Transverse colon (tissue), 3 donors: Measurements from ENCODE around the gene CPEB3.

Experiments
- EP300 ChIP-seq: sonication (generic); formaldehyde crosslinking; IDR thresholded peaks from one replicate; pipeline ENCODE4 v1.6.1; 2017; ENCODE audit warnings: antibody characterized with exemption, low read depth
- POLR2A ChIP-seq: fragments of 450-650 bp; IDR thresholded peaks from one replicate; pipeline ENCODE4 v1.6.1; 2016; ENCODE audit warnings: antibody characterized with exemption, mild to moderate bottlenecking, moderate library complexity
- TF ChIP-seq, protein P1 (sequence below), 5 experiments: fragments of 200-600 bp in 3 of 5; fragments of 450-650 bp in 2 of 5; sonication (generic) in 3 of 5; IDR thresholded peaks; 1 replicate in 2 of 5; 2 replicates in 3 of 5; pipeline ENCODE4 v1.5.1; 2016 to 2017; ENCODE audit warnings: antibody characterized with exemption in 5 of 5, inconsistent platforms in 3 of 5, mild to moderate bottlenecking in 2 of 5, moderate library complexity in 1 of 5

GRCh38 chr10:92238586-92239098 is 52.2 kb downstream of the CPEB3 start:
- TF ChIP-seq, protein P1, sequence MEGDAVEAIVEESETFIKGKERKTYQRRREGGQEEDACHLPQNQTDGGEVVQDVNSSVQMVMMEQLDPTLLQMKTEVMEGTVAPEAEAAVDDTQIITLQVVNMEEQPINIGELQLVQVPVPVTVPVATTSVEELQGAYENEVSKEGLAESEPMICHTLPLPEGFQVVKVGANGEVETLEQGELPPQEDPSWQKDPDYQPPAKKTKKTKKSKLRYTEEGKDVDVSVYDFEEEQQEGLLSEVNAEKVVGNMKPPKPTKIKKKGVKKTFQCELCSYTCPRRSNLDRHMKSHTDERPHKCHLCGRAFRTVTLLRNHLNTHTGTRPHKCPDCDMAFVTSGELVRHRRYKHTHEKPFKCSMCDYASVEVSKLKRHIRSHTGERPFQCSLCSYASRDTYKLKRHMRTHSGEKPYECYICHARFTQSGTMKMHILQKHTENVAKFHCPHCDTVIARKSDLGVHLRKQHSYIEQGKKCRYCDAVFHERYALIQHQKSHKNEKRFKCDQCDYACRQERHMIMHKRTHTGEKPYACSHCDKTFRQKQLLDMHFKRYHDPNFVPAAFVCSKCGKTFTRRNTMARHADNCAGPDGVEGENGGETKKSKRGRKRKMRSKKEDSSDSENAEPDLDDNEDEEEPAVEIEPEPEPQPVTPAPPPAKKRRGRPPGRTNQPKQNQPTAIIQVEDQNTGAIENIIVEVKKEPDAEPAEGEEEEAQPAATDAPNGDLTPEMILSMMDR (IDR thresholded peaks at IDR 0.05), result no peak
- TF ChIP-seq POLR2A, result peak; percentile 66
- TF ChIP-seq EP300, result no peak
